HEK293 (cell line): ENCODE measurements around the gene FUT8.

ENCODE experiments used
- ELK4 ChIP-seq: IDR thresholded peaks from 2 replicates; pipeline ENCODE4 v1.6.1; 2011; ENCODE audit warnings: mild to moderate bottlenecking, low read depth, low read length, borderline replicate concordance
- GLI2 ChIP-seq: fragments of 450-650 bp; formaldehyde crosslinking; IDR thresholded peaks from 2 replicates; pipeline ENCODE4; 2017; ENCODE audit warnings: missing biosample characterization, missing genetic modification characterization, low read depth, borderline replicate concordance
- INSM2 ChIP-seq: fragments of 450-650 bp; formaldehyde crosslinking; IDR thresholded peaks from 2 replicates; pipeline ENCODE4 v1.5.1; 2016; ENCODE audit warnings: missing biosample characterization, missing genetic modification characterization
- KLF17 ChIP-seq: fragments of 450-650 bp; formaldehyde crosslinking; IDR thresholded peaks from 2 replicates; pipeline ENCODE4 v1.5.1; 2016; ENCODE audit warnings: missing biosample characterization, missing genetic modification characterization
- KLF9 ChIP-seq: fragments of 450-650 bp; formaldehyde crosslinking; IDR thresholded peaks from 2 replicates; pipeline ENCODE4 v1.5.1; 2016; ENCODE audit warnings: missing biosample characterization, missing genetic modification characterization, low read depth
- OSR2 ChIP-seq: fragments of 450-650 bp; formaldehyde crosslinking; IDR thresholded peaks from 2 replicates; pipeline ENCODE4 v1.5.1; 2016; ENCODE audit warnings: missing biosample characterization, missing genetic modification characterization
- SP3 ChIP-seq: fragments of 450-650 bp; formaldehyde crosslinking; IDR thresholded peaks from 2 replicates; pipeline ENCODE4 v1.5.1; 2016; ENCODE audit warnings: missing biosample characterization, missing genetic modification characterization
- TCF7L2 ChIP-seq: IDR thresholded peaks from 2 replicates; pipeline ENCODE4 v1.6.1; 2011; ENCODE audit warnings: low read depth, mild to moderate bottlenecking, inconsistent platforms, low read length, moderate library complexity, borderline replicate concordance
- ZBTB8A ChIP-seq: fragments of 450-650 bp; formaldehyde crosslinking; IDR thresholded peaks from 2 replicates; pipeline ENCODE4 v1.5.1; 2016; ENCODE audit warnings: missing biosample characterization, missing genetic modification characterization
- ZEB2 ChIP-seq: fragments of 450-650 bp; formaldehyde crosslinking; IDR thresholded peaks from 2 replicates; pipeline ENCODE4 v1.5.1; 2016; ENCODE audit warnings: missing biosample characterization, missing genetic modification characterization
- ZNF221 ChIP-seq: fragments of 450-650 bp; formaldehyde crosslinking; IDR thresholded peaks from 2 replicates; pipeline ENCODE4 v1.5.1; 2017; ENCODE audit warnings: missing biosample characterization, missing genetic modification characterization, borderline replicate concordance
- ZNF324 ChIP-seq: fragments of 450-650 bp; formaldehyde crosslinking; IDR thresholded peaks from 2 replicates; pipeline ENCODE4 v1.5.1; 2016; ENCODE audit warnings: missing biosample characterization, missing genetic modification characterization
- ZNF391 ChIP-seq: fragments of 450-650 bp; formaldehyde crosslinking; IDR thresholded peaks from 2 replicates; pipeline ENCODE4 v1.5.1; 2016; ENCODE audit warnings: low read depth, missing biosample characterization, missing genetic modification characterization, borderline replicate concordance
- ZNF423 ChIP-seq: fragments of 450-650 bp; formaldehyde crosslinking; IDR thresholded peaks from 2 replicates; pipeline ENCODE4 v1.5.1; 2016; ENCODE audit warnings: missing biosample characterization, missing genetic modification characterization
- ZNF488 ChIP-seq: fragments of 450-650 bp; formaldehyde crosslinking; IDR thresholded peaks from 2 replicates; pipeline ENCODE4 v1.5.1; 2016; ENCODE audit warnings: missing biosample characterization, missing genetic modification characterization
- ZNF501 ChIP-seq: fragments of 450-650 bp; formaldehyde crosslinking; IDR thresholded peaks from 2 replicates; pipeline ENCODE4 v1.5.1; 2016; ENCODE audit warnings: missing biosample characterization, missing genetic modification characterization
- ZNF558 ChIP-seq: fragments of 450-650 bp; formaldehyde crosslinking; IDR thresholded peaks from 2 replicates; pipeline ENCODE4 v1.5.1; 2016; ENCODE audit warnings: missing biosample characterization, missing genetic modification characterization
- ZNF600 ChIP-seq: fragments of 450-650 bp; formaldehyde crosslinking; IDR thresholded peaks from 2 replicates; pipeline ENCODE4 v1.5.1; 2016; ENCODE audit warnings: missing biosample characterization, missing genetic modification characterization
- ZNF623 ChIP-seq: fragments of 450-650 bp; formaldehyde crosslinking; IDR thresholded peaks from 2 replicates; pipeline ENCODE4 v1.5.1; 2016; ENCODE audit warnings: missing biosample characterization, missing genetic modification characterization
- ZNF645 ChIP-seq: fragments of 450-650 bp; formaldehyde crosslinking; IDR thresholded peaks from 2 replicates; pipeline ENCODE4; 2016; ENCODE audit warnings: missing biosample characterization, missing genetic modification characterization
- ZNF654 ChIP-seq: fragments of 450-650 bp; formaldehyde crosslinking; IDR thresholded peaks from 2 replicates; pipeline ENCODE4 v1.5.1; 2016; ENCODE audit warnings: low read depth, missing biosample characterization, missing genetic modification characterization
- ZNF701 ChIP-seq: fragments of 450-650 bp; formaldehyde crosslinking; IDR thresholded peaks from 2 replicates; pipeline ENCODE4 v1.5.1; 2016; ENCODE audit warnings: missing biosample characterization, missing genetic modification characterization
- ZNF76 ChIP-seq: fragments of 450-650 bp; formaldehyde crosslinking; IDR thresholded peaks from 2 replicates; pipeline ENCODE4; 2016; ENCODE audit warnings: low read depth, missing biosample characterization, missing genetic modification characterization, borderline replicate concordance
- ZNF776 ChIP-seq: fragments of 450-650 bp; formaldehyde crosslinking; IDR thresholded peaks from 2 replicates; pipeline ENCODE4 v1.5.0; 2017; ENCODE audit warnings: missing biosample characterization, missing genetic modification characterization, borderline replicate concordance
- TF ChIP-seq, protein P1 (sequence below): fragments of 450-650 bp; formaldehyde crosslinking; IDR thresholded peaks from 2 replicates; pipeline ENCODE4 v1.5.1; 2016; ENCODE audit warnings: missing biosample characterization, missing genetic modification characterization
- TF ChIP-seq, protein P2 (sequence below): fragments of 450-650 bp; formaldehyde crosslinking; IDR thresholded peaks from 2 replicates; pipeline ENCODE4 v1.5.1; 2017; ENCODE audit warnings: missing biosample characterization, missing genetic modification characterization
- TF ChIP-seq, protein P3 (sequence below): fragments of 450-650 bp; formaldehyde crosslinking; IDR thresholded peaks from 2 replicates; pipeline ENCODE4 v1.5.1; 2016; ENCODE audit warnings: missing biosample characterization, missing genetic modification characterization

The FUT8 gene

DNA sequence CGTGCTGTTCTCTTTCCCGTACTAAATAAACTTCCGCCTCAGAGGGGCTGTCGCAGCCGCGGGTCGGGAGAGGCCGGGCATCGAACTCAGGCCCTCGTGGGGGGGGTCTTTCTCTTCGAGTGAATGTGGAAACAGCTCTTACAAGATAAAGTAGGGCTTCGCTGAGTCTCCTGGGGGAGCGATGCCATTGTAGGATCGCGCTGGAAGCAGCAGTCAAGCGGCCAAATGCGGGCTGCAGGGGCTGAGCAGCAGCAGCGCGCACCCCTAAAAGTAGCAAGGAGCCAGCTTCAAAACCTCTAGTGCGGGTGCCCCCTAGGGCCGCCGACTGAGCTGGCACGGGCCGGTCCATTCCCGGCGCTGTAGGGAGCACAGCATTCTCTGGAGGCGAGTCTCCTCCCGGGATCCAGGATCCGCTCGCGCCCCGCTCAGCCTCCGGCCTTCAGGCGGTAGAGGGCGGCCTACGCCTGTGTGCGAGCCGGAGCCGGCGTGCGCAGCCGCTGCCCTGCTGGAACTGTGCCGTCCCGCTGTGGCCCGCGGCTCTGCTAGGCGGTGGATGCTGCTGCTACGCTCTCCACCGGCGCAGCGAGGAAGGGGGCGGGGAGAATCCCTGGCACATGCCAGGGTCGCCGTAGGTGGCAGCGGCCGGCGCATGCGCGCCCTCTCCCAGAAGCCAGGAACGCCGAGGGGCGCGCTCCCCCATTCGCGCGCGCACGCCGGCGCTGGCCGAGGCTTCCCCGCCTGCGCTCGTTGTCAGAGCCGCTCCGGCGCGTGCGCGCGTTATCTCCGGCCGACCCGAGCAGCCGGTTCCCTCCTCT, at the start of gene FUT8 (continued):
- no peak for TF ChIP-seq TCF7L2
- no peak for TF ChIP-seq ZNF776 (tag by site-specific recombination)
- TF ChIP-seq ELK4 = no peak
- 0 out of 2 replicates have a peak, but pooled peaks have one; percentile 65 for TF ChIP-seq ZNF391
- TF ChIP-seq ZNF488 (tag by site-specific recombination) = no peak
- no peak for TF ChIP-seq ZNF221 (tag by site-specific recombination)
- no peak for TF ChIP-seq ZNF701 (tag by site-specific recombination)
- TF ChIP-seq INSM2 (tag by site-specific recombination) = peak; percentile 15; the same call in 1 of the 2 replicates
- TF ChIP-seq, protein P1, sequence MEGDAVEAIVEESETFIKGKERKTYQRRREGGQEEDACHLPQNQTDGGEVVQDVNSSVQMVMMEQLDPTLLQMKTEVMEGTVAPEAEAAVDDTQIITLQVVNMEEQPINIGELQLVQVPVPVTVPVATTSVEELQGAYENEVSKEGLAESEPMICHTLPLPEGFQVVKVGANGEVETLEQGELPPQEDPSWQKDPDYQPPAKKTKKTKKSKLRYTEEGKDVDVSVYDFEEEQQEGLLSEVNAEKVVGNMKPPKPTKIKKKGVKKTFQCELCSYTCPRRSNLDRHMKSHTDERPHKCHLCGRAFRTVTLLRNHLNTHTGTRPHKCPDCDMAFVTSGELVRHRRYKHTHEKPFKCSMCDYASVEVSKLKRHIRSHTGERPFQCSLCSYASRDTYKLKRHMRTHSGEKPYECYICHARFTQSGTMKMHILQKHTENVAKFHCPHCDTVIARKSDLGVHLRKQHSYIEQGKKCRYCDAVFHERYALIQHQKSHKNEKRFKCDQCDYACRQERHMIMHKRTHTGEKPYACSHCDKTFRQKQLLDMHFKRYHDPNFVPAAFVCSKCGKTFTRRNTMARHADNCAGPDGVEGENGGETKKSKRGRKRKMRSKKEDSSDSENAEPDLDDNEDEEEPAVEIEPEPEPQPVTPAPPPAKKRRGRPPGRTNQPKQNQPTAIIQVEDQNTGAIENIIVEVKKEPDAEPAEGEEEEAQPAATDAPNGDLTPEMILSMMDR (tag by site-specific recombination) = peak; percentile 98
- TF ChIP-seq, protein P2, sequence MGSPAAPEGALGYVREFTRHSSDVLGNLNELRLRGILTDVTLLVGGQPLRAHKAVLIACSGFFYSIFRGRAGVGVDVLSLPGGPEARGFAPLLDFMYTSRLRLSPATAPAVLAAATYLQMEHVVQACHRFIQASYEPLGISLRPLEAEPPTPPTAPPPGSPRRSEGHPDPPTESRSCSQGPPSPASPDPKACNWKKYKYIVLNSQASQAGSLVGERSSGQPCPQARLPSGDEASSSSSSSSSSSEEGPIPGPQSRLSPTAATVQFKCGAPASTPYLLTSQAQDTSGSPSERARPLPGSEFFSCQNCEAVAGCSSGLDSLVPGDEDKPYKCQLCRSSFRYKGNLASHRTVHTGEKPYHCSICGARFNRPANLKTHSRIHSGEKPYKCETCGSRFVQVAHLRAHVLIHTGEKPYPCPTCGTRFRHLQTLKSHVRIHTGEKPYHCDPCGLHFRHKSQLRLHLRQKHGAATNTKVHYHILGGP (tag by site-specific recombination) = no peak
- no peak for TF ChIP-seq ZNF558 (tag by site-specific recombination)
- TF ChIP-seq KLF17 (tag by site-specific recombination) = 0 out of 2 replicates have a peak, but pooled peaks have one; percentile 19
- no peak for TF ChIP-seq ZNF645
- TF ChIP-seq ZNF623 = no peak
- TF ChIP-seq ZBTB8A (tag by site-specific recombination) = peak; percentile 81
- TF ChIP-seq ZNF654 (tag by site-specific recombination) = peak; percentile 25; the same call in 1 of the 2 replicates
- TF ChIP-seq ZEB2 (tag by site-specific recombination) = peak; percentile 66
- peak; percentile 91 for TF ChIP-seq ZNF600 (tag by site-specific recombination)
- TF ChIP-seq, protein P3, sequence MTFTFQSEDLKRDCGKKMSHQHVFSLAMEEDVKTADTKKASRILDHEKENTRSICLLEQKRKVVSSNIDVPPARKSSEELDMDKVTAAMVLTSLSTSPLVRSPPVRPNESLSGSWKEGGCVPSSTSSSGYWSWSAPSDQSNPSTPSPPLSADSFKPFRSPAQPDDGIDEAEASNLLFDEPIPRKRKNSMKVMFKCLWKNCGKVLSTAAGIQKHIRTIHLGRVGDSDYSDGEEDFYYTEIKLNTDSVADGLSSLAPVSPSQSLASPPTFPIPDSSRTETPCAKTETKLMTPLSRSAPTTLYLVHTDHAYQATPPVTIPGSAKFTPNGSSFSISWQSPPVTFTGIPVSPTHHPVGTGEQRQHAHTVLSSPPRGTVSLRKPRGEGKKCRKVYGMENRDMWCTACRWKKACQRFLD = no peak
- TF ChIP-seq OSR2 (tag by site-specific recombination) = peak; percentile 7; the same call in 1 of the 2 replicates
- TF ChIP-seq ZNF324 (tag by site-specific recombination) = peak; percentile 32; the same call in 1 of the 2 replicates
- TF ChIP-seq ZNF76 = no peak; the same call in 1 of the 2 replicates
- TF ChIP-seq ZNF501 (tag by site-specific recombination) = peak; percentile 60; the same call in 1 of the 2 replicates
- peak; percentile 64 for TF ChIP-seq KLF9 (tag by site-specific recombination)
- TF ChIP-seq GLI2 (tag by site-specific recombination) = no peak
- TF ChIP-seq ZNF423 (tag by site-specific recombination) = 0 out of 2 replicates have a peak, but pooled peaks have one; percentile 37
- TF ChIP-seq SP3 (tag by site-specific recombination) = 0 out of 2 replicates have a peak, but pooled peaks have one; percentile 12
